HepG2 (cell line): ENCODE results near the gene C5orf34. TPM values are rescaled to one million over a fixed set of nuclear protein-coding genes. Genes with fewer than 3 reads are reported as not detected.

ENCODE experiments used
- DNMT3B ChIP-seq: conservative IDR thresholded peaks from 2 replicates; pipeline ENCODE4 v1.6.1; 2016; ENCODE audit warnings: missing biosample characterization, control low read depth
- GFI1 ChIP-seq: sonication (generic); formaldehyde crosslinking; IDR thresholded peaks from 2 replicates; pipeline ENCODE4 v1.5.0; 2020; ENCODE audit warnings: missing genetic modification reagents, mild to moderate bottlenecking, borderline replicate concordance
- IRX3 ChIP-seq: sonication (generic); formaldehyde crosslinking; IDR thresholded peaks from 2 replicates; pipeline ENCODE4 v1.8.1; 2023; ENCODE audit warnings: mild to moderate bottlenecking, low read depth, missing genetic modification reagents, borderline replicate concordance
- ISX ChIP-seq: sonication (generic); formaldehyde crosslinking; conservative IDR thresholded peaks from 2 replicates; pipeline ENCODE4 v1.5.0; 2020; ENCODE audit warnings: missing genetic modification reagents
- MXD4 ChIP-seq: IDR thresholded peaks from 2 replicates; pipeline ENCODE4 v1.6.1; 2016; ENCODE audit warnings: mild to moderate bottlenecking, missing biosample characterization, missing genetic modification reagents
- NFIB ChIP-seq: sonication (generic); formaldehyde crosslinking; IDR thresholded peaks from 2 replicates; pipeline ENCODE4 v1.9.0; 2021; ENCODE audit warnings: missing genetic modification reagents, mild to moderate bottlenecking, borderline replicate concordance
- PITX1 ChIP-seq: sonication (generic); formaldehyde crosslinking; IDR thresholded peaks from 2 replicates; pipeline ENCODE4 v1.5.1; 2020; ENCODE audit warnings: mild to moderate bottlenecking, missing genetic modification reagents
- REPIN1 ChIP-seq: sonication (generic); formaldehyde crosslinking; IDR thresholded peaks from 2 replicates; pipeline ENCODE4 v1.8.0; 2022; ENCODE audit warnings: missing genetic modification reagents, low read depth, mild to moderate bottlenecking, borderline replicate concordance
- SP4 ChIP-seq: sonication (generic); formaldehyde crosslinking; IDR thresholded peaks from 2 replicates; pipeline ENCODE4 v1.8.1; 2023; ENCODE audit warnings: mild to moderate bottlenecking, missing genetic modification reagents
- ZNF552 ChIP-seq: sonication (generic); formaldehyde crosslinking; IDR thresholded peaks from 2 replicates; pipeline ENCODE4 v1.9.0; 2022; ENCODE audit warnings: missing genetic modification reagents, mild to moderate bottlenecking, borderline replicate concordance
- ZNF615 ChIP-seq: sonication (generic); formaldehyde crosslinking; IDR thresholded peaks from 2 replicates; pipeline ENCODE4 v1.5.0; 2020; ENCODE audit warnings: mild to moderate bottlenecking, missing genetic modification reagents, borderline replicate concordance
- ZNF749 ChIP-seq: sonication (generic); formaldehyde crosslinking; IDR thresholded peaks from 2 replicates; pipeline ENCODE4 v1.8.0; 2022; ENCODE audit warnings: mild to moderate bottlenecking, missing genetic modification reagents, moderate library complexity, borderline replicate concordance
- ZNF788 ChIP-seq: sonication (generic); formaldehyde crosslinking; IDR thresholded peaks from 2 replicates; pipeline ENCODE4 v1.5.0; 2020; ENCODE audit warnings: mild to moderate bottlenecking, missing genetic modification reagents, borderline replicate concordance
- polyA plus RNA-seq, 8 experiments: library from polyadenylated mRNA; depleted of rRNA in 3 of 8; stranded (reverse) in 7 of 8; unstranded in 1 of 8; fragments of >200 nt; fragmentation: Illumina TruSeq in 4 of 8; extraction: Trizol in 4 of 8; gene quantifications; 2 replicates each; pipeline versions ENCODE4 v1.2.1 to v1.2.3, GENCODE V29; 2011 to 2016; ENCODE audit warnings: low read depth in 4 of 8, missing spikeins in 1 of 8, mixed read lengths in 1 of 8; ENCODE audit not compliant: insufficient read depth in 1 of 8
- total RNA-seq, 5 experiments: library from RNA; depleted of rRNA; stranded (reverse); fragments of >200 nt; fragmentation: Illumina TruSeq; extraction: Trizol; gene quantifications; 2 replicates each; pipeline ENCODE4 v1.2.3, GENCODE V29; 2016; ENCODE audit warnings: low read depth in 1 of 5
- TF ChIP-seq, protein P1 (sequence below), 2 experiments: IDR thresholded peaks; 2 replicates each; pipeline ENCODE4 v1.6.1; 2011 to 2012; ENCODE audit warnings: low read length in 2 of 2, borderline replicate concordance in 1 of 2, low read depth in 1 of 2, mild to moderate bottlenecking in 1 of 2, moderate library complexity in 1 of 2
- TF ChIP-seq, protein P2 (sequence below): sonication (generic); formaldehyde crosslinking; IDR thresholded peaks from 2 replicates; pipeline ENCODE4 v1.4.0; 2020; ENCODE audit warnings: mild to moderate bottlenecking, missing genetic modification reagents
- TF ChIP-seq, protein P3 (sequence below): sonication (generic); formaldehyde crosslinking; conservative IDR thresholded peaks from 2 replicates; pipeline ENCODE4 v1.4.0; 2020; ENCODE audit warnings: missing genetic modification reagents
- TF ChIP-seq, protein P4 (sequence below): sonication (generic); formaldehyde crosslinking; IDR thresholded peaks from 2 replicates; pipeline ENCODE4 v1.5.0; 2020; ENCODE audit warnings: mild to moderate bottlenecking, low read depth, missing genetic modification reagents, borderline replicate concordance
- TF ChIP-seq, protein P5 (sequence below): sonication (generic); formaldehyde crosslinking; IDR thresholded peaks from 2 replicates; pipeline ENCODE4 v1.8.1; 2023; ENCODE audit warnings: mild to moderate bottlenecking, moderate library complexity, missing genetic modification reagents
- TF ChIP-seq, protein P6 (sequence below): sonication (generic); formaldehyde crosslinking; conservative IDR thresholded peaks from 2 replicates; pipeline ENCODE4 v1.4.0; 2020; ENCODE audit warnings: missing genetic modification reagents

C5orf34 gene
- total and polyA plus RNA-seq, 2 of the 13 experiments (the other 11 are each of a cell fraction or from before 2014, with no cell fraction given) = 3.2 to 6.4 TPM

DNA sequence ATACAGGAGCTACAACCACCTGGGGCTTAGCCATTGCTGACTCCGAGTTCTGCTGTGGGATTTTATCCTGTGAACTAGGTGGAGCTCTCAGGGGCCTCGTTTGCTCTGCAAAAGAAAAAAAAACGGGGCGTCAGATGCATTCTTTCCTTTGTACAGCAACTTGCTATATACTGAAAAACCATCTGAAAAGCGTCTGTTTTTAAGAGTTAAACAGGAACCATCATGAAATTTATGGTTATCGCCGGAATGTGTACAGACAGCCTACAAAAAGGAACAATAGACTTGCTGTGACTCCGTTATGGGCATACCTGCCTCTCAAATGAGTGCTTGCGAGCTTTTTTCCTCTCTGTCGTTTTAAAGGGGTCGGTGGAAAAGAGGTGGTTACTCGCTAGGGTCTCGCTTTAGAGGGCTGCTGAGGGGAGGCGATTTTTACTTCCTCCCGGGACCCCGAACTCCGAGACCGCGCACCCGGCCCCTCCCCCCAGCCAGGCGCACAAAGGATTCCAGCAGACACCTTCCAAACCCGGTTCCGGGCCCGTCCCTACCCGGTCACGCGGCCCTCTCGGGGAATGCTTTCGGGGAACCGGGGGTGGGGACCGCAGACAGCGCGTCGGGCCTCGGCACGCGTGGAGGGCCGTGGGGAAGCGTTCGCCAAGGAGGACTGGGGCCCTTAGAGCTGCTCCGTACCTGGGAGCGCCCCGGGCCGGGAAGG, 41.1 kb upstream of the C5orf34 start (continued):
- TF ChIP-seq, protein P1, sequence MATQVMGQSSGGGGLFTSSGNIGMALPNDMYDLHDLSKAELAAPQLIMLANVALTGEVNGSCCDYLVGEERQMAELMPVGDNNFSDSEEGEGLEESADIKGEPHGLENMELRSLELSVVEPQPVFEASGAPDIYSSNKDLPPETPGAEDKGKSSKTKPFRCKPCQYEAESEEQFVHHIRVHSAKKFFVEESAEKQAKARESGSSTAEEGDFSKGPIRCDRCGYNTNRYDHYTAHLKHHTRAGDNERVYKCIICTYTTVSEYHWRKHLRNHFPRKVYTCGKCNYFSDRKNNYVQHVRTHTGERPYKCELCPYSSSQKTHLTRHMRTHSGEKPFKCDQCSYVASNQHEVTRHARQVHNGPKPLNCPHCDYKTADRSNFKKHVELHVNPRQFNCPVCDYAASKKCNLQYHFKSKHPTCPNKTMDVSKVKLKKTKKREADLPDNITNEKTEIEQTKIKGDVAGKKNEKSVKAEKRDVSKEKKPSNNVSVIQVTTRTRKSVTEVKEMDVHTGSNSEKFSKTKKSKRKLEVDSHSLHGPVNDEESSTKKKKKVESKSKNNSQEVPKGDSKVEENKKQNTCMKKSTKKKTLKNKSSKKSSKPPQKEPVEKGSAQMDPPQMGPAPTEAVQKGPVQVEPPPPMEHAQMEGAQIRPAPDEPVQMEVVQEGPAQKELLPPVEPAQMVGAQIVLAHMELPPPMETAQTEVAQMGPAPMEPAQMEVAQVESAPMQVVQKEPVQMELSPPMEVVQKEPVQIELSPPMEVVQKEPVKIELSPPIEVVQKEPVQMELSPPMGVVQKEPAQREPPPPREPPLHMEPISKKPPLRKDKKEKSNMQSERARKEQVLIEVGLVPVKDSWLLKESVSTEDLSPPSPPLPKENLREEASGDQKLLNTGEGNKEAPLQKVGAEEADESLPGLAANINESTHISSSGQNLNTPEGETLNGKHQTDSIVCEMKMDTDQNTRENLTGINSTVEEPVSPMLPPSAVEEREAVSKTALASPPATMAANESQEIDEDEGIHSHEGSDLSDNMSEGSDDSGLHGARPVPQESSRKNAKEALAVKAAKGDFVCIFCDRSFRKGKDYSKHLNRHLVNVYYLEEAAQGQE (IDR thresholded peaks at IDR 0.05; ENCODE audit: borderline replicate concordance in 1 of 2, low read depth in 1 of 2, low read length in 2 of 2) = no peak
- TF ChIP-seq ZNF788 (CRISPR knock-in tag) (no peak), MXD4 (CRISPR knock-in tag) (no peak; the same call in 1 of the 2 replicates), NFIB (CRISPR knock-in tag) (no peak), REPIN1 (CRISPR knock-in tag) (no peak), PITX1 (CRISPR knock-in tag) (no peak), ZNF615 (CRISPR knock-in tag) (no peak), ISX (CRISPR knock-in tag) (no peak), SP4 (CRISPR knock-in tag) (no peak), IRX3 (CRISPR knock-in tag) (no peak), ZNF552 (no peak), GFI1 (CRISPR knock-in tag) (no peak), ZNF749 (CRISPR knock-in tag) (no peak), DNMT3B (CRISPR knock-in tag) (no peak)
- TF ChIP-seq, protein P2, sequence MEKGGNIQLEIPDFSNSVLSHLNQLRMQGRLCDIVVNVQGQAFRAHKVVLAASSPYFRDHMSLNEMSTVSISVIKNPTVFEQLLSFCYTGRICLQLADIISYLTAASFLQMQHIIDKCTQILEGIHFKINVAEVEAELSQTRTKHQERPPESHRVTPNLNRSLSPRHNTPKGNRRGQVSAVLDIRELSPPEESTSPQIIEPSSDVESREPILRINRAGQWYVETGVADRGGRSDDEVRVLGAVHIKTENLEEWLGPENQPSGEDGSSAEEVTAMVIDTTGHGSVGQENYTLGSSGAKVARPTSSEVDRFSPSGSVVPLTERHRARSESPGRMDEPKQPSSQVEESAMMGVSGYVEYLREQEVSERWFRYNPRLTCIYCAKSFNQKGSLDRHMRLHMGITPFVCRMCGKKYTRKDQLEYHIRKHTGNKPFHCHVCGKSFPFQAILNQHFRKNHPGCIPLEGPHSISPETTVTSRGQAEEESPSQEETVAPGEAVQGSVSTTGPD (CRISPR knock-in tag) = 0 out of 2 replicates have a peak, but pooled peaks have one; percentile 28
- TF ChIP-seq, protein P3, sequence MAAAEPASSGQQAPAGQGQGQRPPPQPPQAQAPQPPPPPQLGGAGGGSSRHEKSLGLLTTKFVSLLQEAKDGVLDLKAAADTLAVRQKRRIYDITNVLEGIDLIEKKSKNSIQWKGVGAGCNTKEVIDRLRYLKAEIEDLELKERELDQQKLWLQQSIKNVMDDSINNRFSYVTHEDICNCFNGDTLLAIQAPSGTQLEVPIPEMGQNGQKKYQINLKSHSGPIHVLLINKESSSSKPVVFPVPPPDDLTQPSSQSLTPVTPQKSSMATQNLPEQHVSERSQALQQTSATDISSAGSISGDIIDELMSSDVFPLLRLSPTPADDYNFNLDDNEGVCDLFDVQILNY (CRISPR knock-in tag) = no peak
- TF ChIP-seq, protein P4, sequence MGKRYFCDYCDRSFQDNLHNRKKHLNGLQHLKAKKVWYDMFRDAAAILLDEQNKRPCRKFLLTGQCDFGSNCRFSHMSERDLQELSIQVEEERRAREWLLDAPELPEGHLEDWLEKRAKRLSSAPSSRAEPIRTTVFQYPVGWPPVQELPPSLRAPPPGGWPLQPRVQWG = no peak
- TF ChIP-seq, protein P5, sequence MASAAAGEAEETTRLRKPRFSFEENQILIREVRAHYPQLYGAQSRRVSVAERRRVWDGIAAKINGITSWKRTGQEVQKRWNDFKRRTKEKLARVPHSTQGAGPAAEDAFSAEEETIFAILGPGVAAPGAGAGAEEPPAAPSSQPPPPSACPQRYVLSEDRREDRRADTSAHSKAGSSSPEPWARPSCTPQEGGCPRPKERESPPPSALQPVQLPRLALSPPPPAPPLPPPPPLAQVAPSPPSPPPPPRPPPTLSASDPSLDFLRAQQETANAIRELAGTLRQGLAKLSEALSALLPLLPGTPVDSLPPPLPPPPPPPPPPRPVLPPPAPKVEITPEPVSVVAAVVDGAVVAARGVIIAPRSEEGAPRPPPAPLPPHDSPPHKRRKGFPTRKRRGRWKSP (CRISPR knock-in tag) = no peak
- TF ChIP-seq, protein P6, sequence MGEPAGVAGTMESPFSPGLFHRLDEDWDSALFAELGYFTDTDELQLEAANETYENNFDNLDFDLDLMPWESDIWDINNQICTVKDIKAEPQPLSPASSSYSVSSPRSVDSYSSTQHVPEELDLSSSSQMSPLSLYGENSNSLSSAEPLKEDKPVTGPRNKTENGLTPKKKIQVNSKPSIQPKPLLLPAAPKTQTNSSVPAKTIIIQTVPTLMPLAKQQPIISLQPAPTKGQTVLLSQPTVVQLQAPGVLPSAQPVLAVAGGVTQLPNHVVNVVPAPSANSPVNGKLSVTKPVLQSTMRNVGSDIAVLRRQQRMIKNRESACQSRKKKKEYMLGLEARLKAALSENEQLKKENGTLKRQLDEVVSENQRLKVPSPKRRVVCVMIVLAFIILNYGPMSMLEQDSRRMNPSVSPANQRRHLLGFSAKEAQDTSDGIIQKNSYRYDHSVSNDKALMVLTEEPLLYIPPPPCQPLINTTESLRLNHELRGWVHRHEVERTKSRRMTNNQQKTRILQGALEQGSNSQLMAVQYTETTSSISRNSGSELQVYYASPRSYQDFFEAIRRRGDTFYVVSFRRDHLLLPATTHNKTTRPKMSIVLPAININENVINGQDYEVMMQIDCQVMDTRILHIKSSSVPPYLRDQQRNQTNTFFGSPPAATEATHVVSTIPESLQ (CRISPR knock-in tag) = no peak
